ENCODE data around the gene CD79B.
A peak's percentile ranks its signal among the peaks of the same experiment; 100 is the strongest.
"Not testable (repeated sequence)": the region's sequence is repeated elsewhere in the genome, so short reads cannot be mapped to it uniquely, and the experiment has no call there.

Gene CD79B

DNA sequence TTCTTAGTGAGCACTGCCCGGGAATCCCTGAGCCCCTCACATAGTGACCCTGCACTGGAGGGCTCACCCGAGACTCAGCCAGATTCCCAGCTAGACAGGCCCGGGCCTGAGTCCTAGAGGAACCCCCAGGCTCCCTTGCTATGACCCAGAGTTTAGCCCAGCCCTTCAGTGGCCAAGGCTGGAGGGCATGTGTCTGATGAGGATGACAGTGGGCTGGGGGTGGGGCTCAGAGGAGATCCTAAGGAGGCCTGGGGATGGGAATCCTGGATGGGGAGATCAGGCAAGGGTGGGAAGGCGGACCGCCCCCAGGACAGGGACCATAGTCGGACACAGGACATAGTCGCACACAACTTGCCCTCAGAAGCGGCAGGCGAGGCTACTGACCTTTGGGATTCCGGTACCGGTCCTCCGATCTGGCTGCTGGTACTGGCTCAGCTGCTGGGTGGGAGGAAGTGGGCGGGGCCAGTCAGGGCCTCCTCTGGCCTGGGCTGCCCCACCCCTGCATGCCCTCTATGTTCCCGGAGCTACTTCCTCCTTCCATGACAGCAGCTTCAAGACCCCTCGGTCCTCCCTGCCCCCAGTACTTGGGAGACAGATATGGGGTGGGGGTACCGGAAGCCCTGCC, 1.1 kb downstream of the CD79B start:
- DNase-seq = peak; percentile 50 to 61

DNA sequence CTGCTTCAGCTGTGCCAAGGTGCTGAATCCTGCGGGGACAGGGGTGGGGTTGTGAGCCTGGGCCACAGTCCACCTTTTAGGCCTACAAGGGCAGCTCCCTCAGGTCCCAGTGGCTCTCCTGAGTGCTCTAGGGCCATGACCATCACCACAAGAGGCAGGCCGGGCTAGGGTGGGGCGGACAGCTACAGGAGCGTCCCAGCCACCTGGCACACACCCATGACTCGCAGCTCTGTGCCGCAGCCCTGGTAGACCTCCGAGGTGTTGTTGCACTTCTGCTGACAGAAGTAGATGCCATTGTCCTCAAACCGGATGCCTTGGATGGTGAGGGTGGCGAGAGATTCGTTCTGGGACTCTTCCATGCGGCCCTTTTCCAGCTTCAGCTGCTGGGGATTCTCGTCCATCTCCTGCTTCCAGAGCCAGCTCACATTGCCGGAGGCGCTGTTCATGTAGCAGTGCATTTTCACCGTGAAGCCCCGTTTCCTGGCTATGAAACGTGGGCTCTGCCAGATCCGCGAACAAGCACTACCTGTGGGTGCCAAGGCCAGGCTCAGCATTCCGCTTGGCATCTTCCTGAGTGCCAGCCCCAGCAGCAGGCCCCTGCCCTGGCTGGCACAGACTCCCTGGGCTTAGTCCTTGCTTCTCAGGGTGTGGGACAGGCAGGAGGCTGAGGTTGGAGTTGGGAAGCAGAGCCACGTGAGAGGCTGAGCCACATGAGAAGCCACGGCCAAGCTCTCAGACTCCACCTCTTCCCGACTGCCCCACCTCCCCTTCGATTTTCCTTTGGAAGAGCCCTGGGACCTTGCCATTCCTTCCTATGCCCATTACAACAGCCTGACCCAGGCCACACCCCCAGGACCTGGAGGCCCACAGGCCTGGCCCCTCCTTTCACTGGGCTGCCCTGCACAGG, 2.0 kb downstream of the CD79B start:
- DNase-seq = no peak

- no peak for DNase-seq
Observed at GRCh38 chr17:63928966-63929695, 3.0 kb downstream of the CD79B start.

DNA sequence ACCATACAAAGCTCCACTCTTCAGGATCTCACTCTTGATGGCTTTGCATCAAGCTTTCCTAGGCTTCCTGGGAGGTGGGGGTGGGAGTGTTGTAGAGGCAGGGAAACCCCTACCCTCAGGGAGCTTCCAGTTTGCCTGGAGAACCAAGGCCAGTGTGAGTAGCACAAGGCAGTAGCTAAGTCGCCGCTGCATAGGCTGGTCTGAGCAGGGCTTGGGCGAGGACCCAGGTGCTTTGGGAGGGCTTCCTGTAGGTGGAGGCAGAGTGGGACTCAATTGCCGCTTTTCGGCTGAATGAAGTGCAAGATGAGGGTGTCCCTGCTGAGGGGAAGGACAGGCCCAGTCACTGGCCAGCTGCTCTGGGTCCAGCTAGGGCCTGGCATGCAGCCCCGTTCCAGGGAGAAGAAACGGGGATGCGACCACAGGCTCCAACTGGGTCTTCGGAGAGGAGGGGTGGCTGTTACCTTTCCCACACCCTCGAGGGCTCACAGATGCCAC, 3.9 kb downstream of the CD79B start:
- no peak for DNase-seq

- DNase-seq = no peak
Observed at GRCh38 chr17:63927464-63928171, 4.5 kb downstream of the CD79B start.

DNA sequence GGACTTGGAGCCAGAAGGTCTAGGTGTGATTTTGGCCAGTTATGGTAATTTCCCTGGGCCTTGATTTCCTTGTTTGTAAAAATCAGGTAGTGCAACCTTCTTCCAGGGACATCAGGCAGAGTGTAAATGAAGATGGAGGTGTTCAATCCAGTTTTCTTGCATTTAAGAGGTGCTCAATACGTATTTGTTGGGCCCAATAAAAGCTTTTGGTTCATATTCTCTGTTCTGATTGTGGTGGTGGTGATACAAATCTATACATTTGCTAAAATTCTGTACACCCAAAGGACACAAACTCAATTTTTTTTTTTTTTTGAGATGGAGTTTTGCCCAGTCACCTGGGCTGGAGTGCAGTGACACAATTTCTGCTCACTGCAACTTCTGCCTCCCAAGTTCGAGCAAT, 6.0 kb downstream of the CD79B start:
- no peak for DNase-seq

DNA sequence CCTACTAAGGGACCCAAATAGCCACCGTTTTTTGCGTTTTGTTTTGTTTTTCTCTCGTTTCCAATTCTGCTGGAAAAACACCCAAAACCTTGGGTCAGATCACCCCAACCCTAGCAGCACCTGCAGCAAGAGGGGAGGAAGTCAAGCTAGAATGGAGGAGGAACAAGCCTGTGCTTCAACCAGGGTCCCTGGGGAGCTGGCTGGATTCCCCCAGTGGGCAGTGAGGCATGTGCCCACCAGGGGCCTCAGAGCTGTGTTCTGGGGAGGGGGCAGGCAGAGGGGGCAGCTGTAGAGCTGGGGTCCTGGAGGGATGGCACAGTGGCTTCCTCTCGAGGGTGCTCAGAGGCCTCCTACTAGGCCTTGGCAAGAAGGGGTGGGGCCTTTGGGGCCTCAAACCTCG, 6.5 kb downstream of the CD79B start:
- DNase-seq = no peak

DNA sequence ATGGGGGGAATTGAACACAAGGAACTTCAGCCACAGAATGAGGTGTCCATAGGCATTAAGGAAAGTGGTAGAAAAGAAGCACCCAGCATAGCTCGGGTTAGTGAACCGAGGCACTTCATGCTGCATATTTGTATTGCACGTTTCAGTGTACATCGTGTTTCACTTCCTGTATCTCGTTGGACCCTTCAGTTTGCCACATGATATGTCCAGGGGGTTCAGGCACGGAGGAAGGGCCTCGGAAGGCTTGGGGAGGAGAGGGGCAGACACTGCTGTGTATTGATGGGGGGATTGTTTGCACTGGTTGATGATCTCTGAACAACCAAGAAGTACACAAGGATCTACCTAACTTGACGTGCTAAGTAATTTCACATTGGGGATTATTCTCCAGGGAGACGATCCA, 9.7 kb downstream of the CD79B start:
- not testable (repeated sequence) for DNase-seq

- not testable (repeated sequence) for DNase-seq
Observed at GRCh38 chr17:63920779-63921178, 11.4 kb downstream of the CD79B start.

GRCh38 chr17:63920050-63920449, 12.1 kb downstream of the CD79B start:
- not testable (repeated sequence) for DNase-seq

DNA sequence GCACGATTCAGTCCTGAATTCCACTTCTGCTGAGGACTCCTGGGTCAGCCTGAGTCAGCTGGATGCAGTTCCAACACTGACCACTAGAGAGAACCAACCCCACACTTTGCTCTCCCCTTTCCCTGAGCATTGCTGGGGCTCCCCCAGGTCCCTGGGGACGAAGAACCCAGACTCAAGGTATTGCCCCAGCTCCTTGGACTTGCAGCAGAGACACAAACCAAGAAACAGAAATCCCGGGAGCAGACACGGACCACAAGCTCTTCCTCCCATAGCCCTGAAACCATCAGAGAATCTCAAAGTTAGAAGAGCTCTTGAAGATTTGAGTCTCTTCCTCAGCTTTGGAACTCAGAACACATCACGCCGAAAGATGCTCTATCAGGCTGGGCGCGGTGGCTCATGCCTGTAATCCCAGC, 12.8 kb downstream of the CD79B start:
- DNase-seq = peak; percentile 67 to 82

- not testable (repeated sequence) for DNase-seq
Observed at GRCh38 chr17:63918789-63919305, 13.3 kb downstream of the CD79B start, which contains the start of gene GH1. TSS of gene GH1 (minus strand) at chr17:63918839. CDS start at chr17:63918776, 63 bp downstream.

DNA sequence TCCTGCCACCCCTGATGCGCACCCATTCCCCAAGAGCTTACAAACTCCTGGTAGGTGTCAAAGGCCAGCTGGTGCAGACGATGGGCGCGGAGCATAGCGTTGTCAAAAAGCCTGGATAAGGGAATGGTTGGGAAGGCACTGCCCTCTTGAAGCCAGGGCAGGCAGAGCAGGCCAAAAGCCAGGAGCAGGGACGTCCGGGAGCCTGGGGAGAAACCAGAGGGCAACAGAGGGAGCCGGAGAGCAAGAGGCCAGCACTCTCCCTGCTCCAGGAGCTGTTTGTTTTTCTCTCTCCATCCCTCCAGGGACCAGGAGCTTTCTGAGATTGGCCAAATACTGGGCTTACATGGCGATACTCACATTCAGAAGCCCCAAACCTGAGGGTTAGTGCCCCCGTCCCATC, 13.8 kb downstream of the CD79B start:
- DNase-seq = no peak

DNA sequence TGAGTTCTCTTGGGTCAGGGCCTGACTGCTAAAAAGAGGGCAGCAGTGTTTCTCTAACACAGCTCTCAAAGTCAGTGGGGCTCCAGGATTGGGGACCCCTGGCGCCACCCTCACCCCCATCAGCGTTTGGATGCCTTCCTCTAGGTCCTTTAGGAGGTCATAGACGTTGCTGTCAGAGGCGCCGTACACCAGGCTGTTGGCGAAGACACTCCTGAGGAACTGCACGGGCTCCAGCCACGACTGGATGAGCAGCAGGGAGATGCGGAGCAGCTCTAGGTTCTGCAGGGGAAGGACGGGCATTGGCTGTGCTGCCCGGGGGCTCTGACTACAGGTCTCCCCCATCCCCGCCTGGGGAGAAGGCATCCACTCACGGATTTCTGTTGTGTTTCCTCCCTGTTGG, 14.5 kb downstream of the CD79B start:
- no peak for DNase-seq

DNA sequence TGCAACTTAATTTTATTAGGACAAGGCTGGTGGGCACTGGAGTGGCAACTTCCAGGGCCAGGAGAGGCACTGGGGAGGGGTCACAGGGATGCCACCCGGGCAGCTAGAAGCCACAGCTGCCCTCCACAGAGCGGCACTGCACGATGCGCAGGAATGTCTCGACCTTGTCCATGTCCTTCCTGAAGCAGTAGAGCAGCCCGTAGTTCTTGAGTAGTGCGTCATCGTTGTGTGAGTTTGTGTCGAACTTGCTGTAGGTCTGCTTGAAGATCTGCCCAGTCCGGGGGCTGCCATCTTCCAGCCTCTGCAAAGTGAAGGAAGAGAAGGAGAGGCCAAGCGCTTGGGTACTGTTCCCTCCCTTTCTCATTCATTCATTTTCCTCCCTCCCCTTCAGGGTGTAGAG, 14.9 kb downstream of the CD79B start:
- DNase-seq = not testable (repeated sequence)

DNA sequence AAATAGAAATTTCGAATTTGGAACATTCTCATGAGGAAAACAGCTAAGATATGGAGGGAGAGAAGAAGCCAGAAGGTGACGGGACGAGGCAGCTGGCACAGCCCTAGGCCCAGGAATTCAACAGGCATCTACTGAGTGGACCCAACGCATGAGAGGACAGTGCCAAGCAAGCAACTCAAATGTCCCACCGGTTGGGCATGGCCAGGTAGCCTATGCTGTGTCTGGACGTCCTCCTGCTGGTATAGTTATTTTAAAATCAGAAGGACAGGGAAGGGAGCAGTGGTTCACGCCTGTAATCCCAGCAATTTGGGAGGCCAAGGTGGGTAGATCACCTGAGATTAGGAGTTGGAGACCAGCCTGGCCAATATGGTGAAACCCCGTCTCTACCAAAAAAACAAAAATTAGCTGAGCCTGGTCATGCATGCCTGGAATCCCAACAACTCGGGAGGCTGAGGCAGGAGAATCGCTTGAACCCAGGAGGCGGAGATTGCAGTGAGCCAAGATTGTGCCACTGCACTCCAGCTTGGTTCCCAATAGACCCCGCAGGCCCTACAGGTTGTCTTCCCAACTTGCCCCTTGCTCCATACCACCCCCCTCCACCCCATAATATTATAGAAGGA, 15.5 kb downstream of the CD79B start:
- no peak for DNase-seq

DNA sequence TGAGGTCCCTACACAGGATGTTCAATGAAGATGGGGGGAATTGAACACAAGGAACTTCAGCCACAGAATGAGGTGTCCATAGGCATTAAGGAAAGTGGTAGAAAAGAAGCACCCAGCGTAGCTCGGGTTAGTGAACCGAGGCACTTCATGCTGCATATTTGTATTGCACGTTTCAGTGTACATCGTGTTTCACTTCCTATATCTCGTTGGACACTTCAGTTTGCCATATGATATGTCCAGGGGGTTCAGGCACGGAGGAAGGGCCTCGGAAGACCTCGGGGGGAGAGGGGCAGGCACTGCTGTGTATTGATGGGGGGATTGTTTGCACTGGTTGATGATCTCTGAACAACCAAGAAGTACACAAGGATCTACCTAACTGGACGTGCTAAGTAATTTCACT, 16.4 kb downstream of the CD79B start:
- not testable (repeated sequence) for DNase-seq

DNA sequence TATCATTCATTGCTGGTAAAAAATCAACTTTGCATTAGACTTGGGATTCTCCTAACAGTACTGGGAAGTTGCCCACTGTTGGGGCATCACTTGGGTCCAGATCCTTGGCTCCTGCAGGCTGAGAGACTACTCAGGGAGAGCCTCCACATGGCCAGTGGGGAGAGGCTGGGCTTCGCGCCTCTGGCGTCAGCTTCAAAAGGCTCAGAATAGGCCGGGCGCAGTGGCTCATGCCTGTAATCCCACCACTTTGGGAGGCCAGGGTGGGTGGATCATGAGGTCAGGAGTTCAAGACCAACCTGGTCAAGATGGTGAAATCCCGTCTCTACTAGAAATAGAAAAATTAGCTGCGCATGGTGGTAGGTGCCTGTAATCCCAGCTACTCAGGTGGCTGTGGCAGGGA, 17.7 kb downstream of the CD79B start:
- DNase-seq = no peak

GRCh38 chr17:63911657-63912100, 20.5 kb downstream of the CD79B start:
- DNase-seq = peak; percentile 51 to 67

GRCh38 chr17:63911041-63911635, 21.0 kb downstream of the CD79B start, which contains the start of gene CSHL1:
TSS of gene CSHL1 (minus strand) at chr17:63911258. CDS start at chr17:63911196, 62 bp downstream.
- DNase-seq = no peak

GRCh38 chr17:63910096-63910495, 22.0 kb downstream of the CD79B start:
- DNase-seq = no peak

Data from activated CD4-positive, alpha-beta T cell treated with anti-CD3 and anti-CD28 coated beads for 4 hours (primary cell).